SK-N-SH treated with all-trans-retinoic acid at 6 μM for 48 hours (cell line): ENCODE measurements around the gene BEND6.

Experiments
- ATAC-seq: fragments of 200-7000 bp; cut with Tn5 transposase; 3 replicates; pipeline ENCODE4 v1.9.1; 2020; ENCODE audit warnings: mild to moderate bottlenecking, moderate library complexity
- ARNTL ChIP-seq: fragments of 450-650 bp; formaldehyde crosslinking; IDR thresholded peaks from 2 replicates; pipeline ENCODE4 v1.5.0; 2020; ENCODE audit warnings: low read depth, mild to moderate bottlenecking, moderate library complexity, borderline replicate concordance
- BACH2 ChIP-seq: fragments of 250-450 bp; sonication (Bioruptor Pico); IDR thresholded peaks from 2 replicates; pipeline ENCODE4 v1.9.0; 2021; ENCODE audit warnings: mild to moderate bottlenecking, borderline replicate concordance
- CSDC2 ChIP-seq: fragments of 250-450 bp; sonication (Bioruptor Pico); IDR thresholded peaks from 2 replicates; pipeline ENCODE4 v1.5.0; 2020; ENCODE audit warnings: mild to moderate bottlenecking, moderate library complexity
- ESRRG ChIP-seq: fragments of 250-450 bp; sonication (Bioruptor Pico); IDR thresholded peaks from 2 replicates; pipeline ENCODE4 v1.6.1; 2021; ENCODE audit warnings: mild to moderate bottlenecking
- GLIS3 ChIP-seq: fragments of 250-450 bp; sonication (Bioruptor Pico); IDR thresholded peaks from 2 replicates; pipeline ENCODE4 v1.5.0; 2020; ENCODE audit warnings: mild to moderate bottlenecking, moderate library complexity
- ISL1 ChIP-seq: fragments of 250-450 bp; sonication (Bioruptor Pico); IDR thresholded peaks from 2 replicates; pipeline ENCODE4 v2.1.2; 2022; ENCODE audit warnings: mild to moderate bottlenecking, moderate library complexity
- OSR1 ChIP-seq: fragments of 250-450 bp; sonication (Bioruptor Pico); IDR thresholded peaks from 2 replicates; pipeline ENCODE4 v1.8.0; 2022; ENCODE audit warnings: moderate library complexity, mild to moderate bottlenecking, inconsistent platforms
- RARB ChIP-seq: fragments of 250-450 bp; sonication (Bioruptor Pico); IDR thresholded peaks from 2 replicates; pipeline ENCODE4 v1.8.0; 2021; ENCODE audit warnings: mild to moderate bottlenecking, moderate library complexity
- SNAI2 ChIP-seq: fragments of 250-450 bp; sonication (Bioruptor Pico); IDR thresholded peaks from 2 replicates; pipeline ENCODE4 v1.5.0; 2020; ENCODE audit warnings: mild to moderate bottlenecking, moderate library complexity
- TCF4 ChIP-seq: fragments of 250-450 bp; sonication (Bioruptor Pico); IDR thresholded peaks from 2 replicates; pipeline ENCODE4 v1.8.0; 2021; ENCODE audit warnings: mild to moderate bottlenecking, moderate library complexity, borderline replicate concordance
- TOX ChIP-seq: fragments of 250-450 bp; sonication (Bioruptor Pico); IDR thresholded peaks from 2 replicates; pipeline ENCODE4 v1.8.0; 2021; ENCODE audit warnings: mild to moderate bottlenecking, moderate library complexity, borderline replicate concordance
- TSHZ2 ChIP-seq: fragments of 250-450 bp; sonication (Bioruptor Pico); IDR thresholded peaks from 2 replicates; pipeline ENCODE4 v1.5.0; 2020; ENCODE audit warnings: mild to moderate bottlenecking, moderate library complexity
- ZC3H10 ChIP-seq: fragments of 250-450 bp; sonication (Bioruptor Pico); IDR thresholded peaks from 2 replicates; pipeline ENCODE4 v1.5.1; 2021; ENCODE audit warnings: mild to moderate bottlenecking, moderate library complexity
- ZFP3 ChIP-seq: fragments of 250-450 bp; sonication (Bioruptor Pico); IDR thresholded peaks from 2 replicates; pipeline ENCODE4 v1.5.0; 2020; ENCODE audit warnings: mild to moderate bottlenecking, moderate library complexity
- ZNF565 ChIP-seq: fragments of 450-650 bp; formaldehyde crosslinking; conservative IDR thresholded peaks from 2 replicates; pipeline ENCODE4 v1.5.0; 2020; ENCODE audit warnings: low read depth, mild to moderate bottlenecking, moderate library complexity
- ZNF70 ChIP-seq: fragments of 450-650 bp; formaldehyde crosslinking; IDR thresholded peaks from 2 replicates; pipeline ENCODE4 v1.5.0; 2020; ENCODE audit warnings: mild to moderate bottlenecking, moderate library complexity
- ZNF8 ChIP-seq: fragments of 450-650 bp; formaldehyde crosslinking; IDR thresholded peaks from 2 replicates; pipeline ENCODE4 v1.5.0; 2020; ENCODE audit warnings: mild to moderate bottlenecking, moderate library complexity
- TF ChIP-seq, protein P1 (sequence below): fragments of 250-450 bp; sonication (Bioruptor Pico); IDR thresholded peaks from 2 replicates; pipeline ENCODE4 v1.5.1; 2021; ENCODE audit warnings: mild to moderate bottlenecking, moderate library complexity
- TF ChIP-seq, protein P2 (sequence below): fragments of 250-450 bp; sonication (Bioruptor Pico); IDR thresholded peaks from 2 replicates; pipeline ENCODE4 v1.5.1; 2020; ENCODE audit warnings: low read depth, mild to moderate bottlenecking, moderate library complexity
- TF ChIP-seq, protein P3 (sequence below): fragments of 250-450 bp; sonication (Bioruptor Pico); IDR thresholded peaks from 2 replicates; pipeline ENCODE4 v1.8.0; 2020; ENCODE audit warnings: mild to moderate bottlenecking, moderate library complexity, borderline replicate concordance
- TF ChIP-seq, protein P4 (sequence below): fragments of 250-450 bp; sonication (Bioruptor Pico); IDR thresholded peaks from 2 replicates; pipeline ENCODE4 v1.8.0; 2021; ENCODE audit warnings: low read depth, mild to moderate bottlenecking, moderate library complexity, borderline replicate concordance

BEND6 gene

GRCh38 chr6:57002197-57002596 lies 47.3 kb downstream of the BEND6 start (continued):
- TF ChIP-seq, protein P1, sequence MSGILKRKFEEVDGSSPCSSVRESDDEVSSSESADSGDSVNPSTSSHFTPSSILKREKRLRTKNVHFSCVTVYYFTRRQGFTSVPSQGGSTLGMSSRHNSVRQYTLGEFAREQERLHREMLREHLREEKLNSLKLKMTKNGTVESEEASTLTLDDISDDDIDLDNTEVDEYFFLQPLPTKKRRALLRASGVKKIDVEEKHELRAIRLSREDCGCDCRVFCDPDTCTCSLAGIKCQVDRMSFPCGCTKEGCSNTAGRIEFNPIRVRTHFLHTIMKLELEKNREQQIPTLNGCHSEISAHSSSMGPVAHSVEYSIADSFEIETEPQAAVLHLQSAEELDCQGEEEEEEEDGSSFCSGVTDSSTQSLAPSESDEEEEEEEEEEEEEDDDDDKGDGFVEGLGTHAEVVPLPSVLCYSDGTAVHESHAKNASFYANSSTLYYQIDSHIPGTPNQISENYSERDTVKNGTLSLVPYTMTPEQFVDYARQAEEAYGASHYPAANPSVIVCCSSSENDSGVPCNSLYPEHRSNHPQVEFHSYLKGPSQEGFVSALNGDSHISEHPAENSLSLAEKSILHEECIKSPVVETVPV (CRISPR knock-in tag): no peak
- TF ChIP-seq CSDC2 (CRISPR knock-in tag): no peak
- TF ChIP-seq ZNF70 (CRISPR knock-in tag): no peak
- TF ChIP-seq ARNTL: no peak
- no peak for TF ChIP-seq BACH2 (CRISPR knock-in tag)
- TF ChIP-seq, all 23 proteins: peak for 0

DNA sequence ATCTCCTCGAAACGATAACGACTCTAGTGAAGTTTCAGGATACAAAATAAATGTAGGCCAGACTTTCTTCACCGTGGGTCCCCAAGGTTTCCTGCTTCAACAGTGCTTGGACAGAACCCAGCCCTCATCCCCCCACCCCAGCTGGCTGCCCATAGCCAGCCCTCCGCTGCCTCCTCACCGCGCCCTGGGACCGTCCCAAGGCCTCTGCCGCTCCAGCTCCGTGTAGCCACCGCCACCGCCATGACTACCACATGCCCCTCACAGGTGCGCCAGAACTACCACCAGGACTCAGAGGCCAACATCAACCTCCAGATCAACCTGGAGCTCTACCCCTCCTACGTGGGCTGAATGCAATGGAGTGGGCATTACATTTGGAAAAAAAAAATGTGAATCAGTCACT lies 49.4 kb downstream of the BEND6 start:
- ATAC-seq: no peak
- TF ChIP-seq GLIS3 (CRISPR knock-in tag): no peak
- TF ChIP-seq ISL1 (CRISPR knock-in tag): no peak
- TF ChIP-seq, protein P2, sequence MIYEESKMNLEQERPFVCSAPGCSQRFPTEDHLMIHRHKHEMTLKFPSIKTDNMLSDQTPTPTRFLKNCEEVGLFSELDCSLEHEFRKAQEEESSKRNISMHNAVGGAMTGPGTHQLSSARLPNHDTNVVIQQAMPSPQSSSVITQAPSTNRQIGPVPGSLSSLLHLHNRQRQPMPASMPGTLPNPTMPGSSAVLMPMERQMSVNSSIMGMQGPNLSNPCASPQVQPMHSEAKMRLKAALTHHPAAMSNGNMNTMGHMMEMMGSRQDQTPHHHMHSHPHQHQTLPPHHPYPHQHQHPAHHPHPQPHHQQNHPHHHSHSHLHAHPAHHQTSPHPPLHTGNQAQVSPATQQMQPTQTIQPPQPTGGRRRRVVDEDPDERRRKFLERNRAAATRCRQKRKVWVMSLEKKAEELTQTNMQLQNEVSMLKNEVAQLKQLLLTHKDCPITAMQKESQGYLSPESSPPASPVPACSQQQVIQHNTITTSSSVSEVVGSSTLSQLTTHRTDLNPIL (CRISPR knock-in tag): no peak
- TF ChIP-seq ZNF565 (CRISPR knock-in tag): no peak
- TF ChIP-seq TSHZ2 (CRISPR knock-in tag): no peak
- no peak for TF ChIP-seq TCF4 (CRISPR knock-in tag)
- TF ChIP-seq OSR1 (CRISPR knock-in tag): no peak
- no peak for TF ChIP-seq ZFP3 (CRISPR knock-in tag)
- TF ChIP-seq RARB (CRISPR knock-in tag): no peak
- no peak for TF ChIP-seq TOX
- TF ChIP-seq ZNF8: no peak
- no peak for TF ChIP-seq CSDC2 (CRISPR knock-in tag)
- no peak for TF ChIP-seq ESRRG (CRISPR knock-in tag)
- no peak for TF ChIP-seq SNAI2 (CRISPR knock-in tag)
- no peak for TF ChIP-seq ZNF70 (CRISPR knock-in tag)
- TF ChIP-seq, protein P3, sequence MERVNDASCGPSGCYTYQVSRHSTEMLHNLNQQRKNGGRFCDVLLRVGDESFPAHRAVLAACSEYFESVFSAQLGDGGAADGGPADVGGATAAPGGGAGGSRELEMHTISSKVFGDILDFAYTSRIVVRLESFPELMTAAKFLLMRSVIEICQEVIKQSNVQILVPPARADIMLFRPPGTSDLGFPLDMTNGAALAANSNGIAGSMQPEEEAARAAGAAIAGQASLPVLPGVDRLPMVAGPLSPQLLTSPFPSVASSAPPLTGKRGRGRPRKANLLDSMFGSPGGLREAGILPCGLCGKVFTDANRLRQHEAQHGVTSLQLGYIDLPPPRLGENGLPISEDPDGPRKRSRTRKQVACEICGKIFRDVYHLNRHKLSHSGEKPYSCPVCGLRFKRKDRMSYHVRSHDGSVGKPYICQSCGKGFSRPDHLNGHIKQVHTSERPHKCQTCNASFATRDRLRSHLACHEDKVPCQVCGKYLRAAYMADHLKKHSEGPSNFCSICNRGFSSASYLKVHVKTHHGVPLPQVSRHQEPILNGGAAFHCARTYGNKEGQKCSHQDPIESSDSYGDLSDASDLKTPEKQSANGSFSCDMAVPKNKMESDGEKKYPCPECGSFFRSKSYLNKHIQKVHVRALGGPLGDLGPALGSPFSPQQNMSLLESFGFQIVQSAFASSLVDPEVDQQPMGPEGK (CRISPR knock-in tag): no peak
- no peak for TF ChIP-seq ZC3H10 (CRISPR knock-in tag)
- TF ChIP-seq, protein P1 (CRISPR knock-in tag): no peak
- TF ChIP-seq, protein P4, sequence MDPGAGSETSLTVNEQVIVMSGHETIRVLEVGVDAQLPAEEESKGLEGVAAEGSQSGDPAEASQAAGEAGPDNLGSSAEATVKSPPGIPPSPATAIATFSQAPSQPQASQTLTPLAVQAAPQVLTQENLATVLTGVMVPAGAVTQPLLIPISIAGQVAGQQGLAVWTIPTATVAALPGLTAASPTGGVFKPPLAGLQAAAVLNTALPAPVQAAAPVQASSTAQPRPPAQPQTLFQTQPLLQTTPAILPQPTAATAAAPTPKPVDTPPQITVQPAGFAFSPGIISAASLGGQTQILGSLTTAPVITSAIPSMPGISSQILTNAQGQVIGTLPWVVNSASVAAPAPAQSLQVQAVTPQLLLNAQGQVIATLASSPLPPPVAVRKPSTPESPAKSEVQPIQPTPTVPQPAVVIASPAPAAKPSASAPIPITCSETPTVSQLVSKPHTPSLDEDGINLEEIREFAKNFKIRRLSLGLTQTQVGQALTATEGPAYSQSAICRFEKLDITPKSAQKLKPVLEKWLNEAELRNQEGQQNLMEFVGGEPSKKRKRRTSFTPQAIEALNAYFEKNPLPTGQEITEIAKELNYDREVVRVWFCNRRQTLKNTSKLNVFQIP (CRISPR knock-in tag): no peak

GRCh38 chr6:57006101-57006500 lies 51.2 kb downstream of the BEND6 start:
- ATAC-seq: no peak
- TF ChIP-seq TSHZ2 (CRISPR knock-in tag) (no peak), BACH2 (CRISPR knock-in tag) (no peak), ZC3H10 (CRISPR knock-in tag) (no peak), TOX (no peak), ZNF565 (CRISPR knock-in tag) (no peak), ZNF70 (CRISPR knock-in tag) (no peak), ISL1 (CRISPR knock-in tag) (no peak)
- TF ChIP-seq, protein P1 (CRISPR knock-in tag): no peak
